Left lung (tissue), 10 donors: ENCODE measurements around the gene DACT3. TPM values are rescaled to one million over a fixed set of nuclear protein-coding genes. Genes with fewer than 3 reads are reported as not detected.
"Not testable (repeated sequence)": the region's sequence is repeated elsewhere in the genome, so short reads cannot be mapped to it uniquely, and the experiment has no call there.

Experiments used
- ATAC-seq: fragments of 200-7000 bp; cut with Tn5 transposase; one replicate; pipeline ENCODE4 v1.9.1; 2020; ENCODE audit warnings: moderate library complexity
- DNase-seq, 4 donors: peaks; one replicate each; pipeline ENCODE4 v3.0.0-alpha.2; 2013 to 2020
- H3K27ac ChIP-seq, 2 donors: fragments of 200-600 bp; sonication (generic) in 1 of 2; one replicate each; pipeline versions ENCODE4 v1.5.0 to v1.8.0; 2020 to 2021
- H3K27me3 ChIP-seq, 2 donors: fragments of 200-600 bp; sonication (generic) in 1 of 2; one replicate each; pipeline versions ENCODE4 v1.5.0 to v1.8.0; 2020 to 2021
- H3K36me3 ChIP-seq, 2 donors: fragments of 200-600 bp; sonication (generic) in 1 of 2; one replicate each; pipeline versions ENCODE4 v1.5.0 to v1.8.0; 2020 to 2021
- H3K4me1 ChIP-seq, 2 donors: fragments of 200-600 bp; one replicate each; pipeline ENCODE4 v1.8.0; 2021
- H3K4me3 ChIP-seq, 2 donors: fragments of 200-600 bp; sonication (generic) in 1 of 2; one replicate each; pipeline versions ENCODE4 v1.5.0 to v1.8.0; 2020 to 2021; ENCODE audit warnings: mild to moderate bottlenecking in 1 of 2
- H3K9me3 ChIP-seq, 2 donors: fragments of 200-600 bp; sonication (generic) in 1 of 2; one replicate each; pipeline versions ENCODE4 v1.5.0 to v1.8.0; 2020 to 2021
- intact Hi-C, 2 donors: fragments of 100-400 bp; cut with DNase I; formaldehyde crosslinking; loops; one replicate each; pipeline versions ENCODE4 v1.11.2 to v1.14.2; 2022
- polyA plus RNA-seq, 6 donors: library from polyadenylated mRNA; unstranded; fragments of 120-200 nt; gene quantifications; one replicate each; pipeline ENCODE4 v1.2.1, GENCODE V29; 2013; ENCODE audit not compliant: insufficient read length in 6 of 6
- total RNA-seq, 2 donors: library from RNA; stranded (reverse); fragmentation: NEBNext Ultra II Directional; extraction: Animal tissue kit (Norgen Biotek cat#: 25700); gene quantifications; one replicate each; pipeline ENCODE4 v1.2.1, GENCODE V29; 2021
- TF ChIP-seq, protein P1 (sequence below), 2 donors: fragments of 200-600 bp; sonication (generic) in 1 of 2; IDR thresholded peaks; one replicate each; pipeline versions ENCODE4 v1.5.0 to v1.8.0; 2021; ENCODE audit warnings: antibody characterized with exemption in 2 of 2
- donor health status: DM: no; HTN: yes; CAD: no.
- donor health status: DM: no; HTN: no; CAD: no.

The DACT3 gene
- total and polyA plus RNA-seq, 8 donors, result 6.6 to 53.4 (median 43.2) TPM

GRCh38 chr19:46629546-46630025 lies 31.4 kb downstream of the DACT3 start:
- Histone ChIP-seq H3K36me3 (no peaks in the 10 kb centered on the region), H3K4me1 (peaks cover 17 to 46% of the 10 kb centered on the region in 2 donors), H3K27me3 (peaks cover 0 to 40% of the 10 kb centered on the region in 2 donors), H3K27ac (peak overlapping the region in 1 of 2 donors; percentile 23), H3K4me3 (no peak overlapping the region), H3K9me3 (no peaks in the 10 kb centered on the region)
- no peak for ATAC-seq
- TF ChIP-seq, protein P1, sequence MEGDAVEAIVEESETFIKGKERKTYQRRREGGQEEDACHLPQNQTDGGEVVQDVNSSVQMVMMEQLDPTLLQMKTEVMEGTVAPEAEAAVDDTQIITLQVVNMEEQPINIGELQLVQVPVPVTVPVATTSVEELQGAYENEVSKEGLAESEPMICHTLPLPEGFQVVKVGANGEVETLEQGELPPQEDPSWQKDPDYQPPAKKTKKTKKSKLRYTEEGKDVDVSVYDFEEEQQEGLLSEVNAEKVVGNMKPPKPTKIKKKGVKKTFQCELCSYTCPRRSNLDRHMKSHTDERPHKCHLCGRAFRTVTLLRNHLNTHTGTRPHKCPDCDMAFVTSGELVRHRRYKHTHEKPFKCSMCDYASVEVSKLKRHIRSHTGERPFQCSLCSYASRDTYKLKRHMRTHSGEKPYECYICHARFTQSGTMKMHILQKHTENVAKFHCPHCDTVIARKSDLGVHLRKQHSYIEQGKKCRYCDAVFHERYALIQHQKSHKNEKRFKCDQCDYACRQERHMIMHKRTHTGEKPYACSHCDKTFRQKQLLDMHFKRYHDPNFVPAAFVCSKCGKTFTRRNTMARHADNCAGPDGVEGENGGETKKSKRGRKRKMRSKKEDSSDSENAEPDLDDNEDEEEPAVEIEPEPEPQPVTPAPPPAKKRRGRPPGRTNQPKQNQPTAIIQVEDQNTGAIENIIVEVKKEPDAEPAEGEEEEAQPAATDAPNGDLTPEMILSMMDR (IDR thresholded peaks at IDR 0.05), result no peak
- intact Hi-C loops, result no loop called here
- no peak for DNase-seq

- H3K4me3 ChIP-seq, intact Hi-C loops, ATAC-seq, H3K36me3 ChIP-seq, H3K9me3 ChIP-seq, DNase-seq: not testable (repeated sequence)
- Histone ChIP-seq H3K27me3 (peaks cover 0 to 35% of the 10 kb centered on the region in 2 donors), H3K4me1 (peaks cover 17 to 49% of the 10 kb centered on the region in 2 donors), H3K27ac (peak overlapping the region in 1 of 2 donors; percentile 23)
Measured at GRCh38 chr19:46628970-46629369, 32.0 kb downstream of the DACT3 start.

- ATAC-seq (no peak), DNase-seq (no peak)
- Histone ChIP-seq H3K27ac (peak overlapping the region in 1 of 2 donors; percentile 64), H3K36me3 (no peaks in the 10 kb centered on the region), H3K27me3 (peaks cover 0 to 10% of the 10 kb centered on the region in 2 donors), H3K4me1 (peaks cover 13 to 52% of the 10 kb centered on the region in 2 donors), H3K9me3 (no peaks in the 10 kb centered on the region), H3K4me3 (no peak overlapping the region)
- TF ChIP-seq, protein P1 (IDR thresholded peaks at IDR 0.05), result no peak
- intact Hi-C loops, result no loop called here
Measured at GRCh38 chr19:46626446-46626845, 34.5 kb downstream of the DACT3 start.

DNA sequence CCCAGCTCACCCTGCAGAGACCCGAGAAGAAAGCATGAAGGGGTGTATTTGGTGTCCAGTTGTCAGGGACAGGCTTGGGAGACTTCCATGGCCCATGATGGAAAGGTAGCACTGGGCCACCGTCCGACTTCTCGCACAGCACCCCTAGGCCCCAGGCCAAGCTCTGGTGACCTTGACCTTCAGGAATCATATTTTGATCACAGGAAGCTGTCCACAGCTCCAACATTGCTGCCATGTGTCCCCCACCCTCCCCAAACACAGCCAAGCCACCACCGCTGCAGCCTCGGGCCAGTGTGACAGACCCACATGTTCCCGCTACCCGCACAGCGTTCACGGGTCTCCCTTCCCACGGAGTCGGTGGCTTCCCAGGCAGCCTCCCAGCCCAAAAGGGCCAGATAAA lies 35.3 kb downstream of the DACT3 start:
- no peak for DNase-seq
- TF ChIP-seq, protein P1 (IDR thresholded peaks at IDR 0.05), result no peak
- Histone ChIP-seq H3K36me3 (no peaks in the 10 kb centered on the region), H3K27me3 (peaks cover 0 to 3% of the 10 kb centered on the region in 2 donors), H3K4me3 (no peak overlapping the region), H3K9me3 (no peaks in the 10 kb centered on the region), H3K27ac (peak overlapping the region; percentile 64 to 75), H3K4me1 (peaks cover 13 to 53% of the 10 kb centered on the region in 2 donors)
- ATAC-seq, result no peak
- intact Hi-C loops, result no loop called here

DNA sequence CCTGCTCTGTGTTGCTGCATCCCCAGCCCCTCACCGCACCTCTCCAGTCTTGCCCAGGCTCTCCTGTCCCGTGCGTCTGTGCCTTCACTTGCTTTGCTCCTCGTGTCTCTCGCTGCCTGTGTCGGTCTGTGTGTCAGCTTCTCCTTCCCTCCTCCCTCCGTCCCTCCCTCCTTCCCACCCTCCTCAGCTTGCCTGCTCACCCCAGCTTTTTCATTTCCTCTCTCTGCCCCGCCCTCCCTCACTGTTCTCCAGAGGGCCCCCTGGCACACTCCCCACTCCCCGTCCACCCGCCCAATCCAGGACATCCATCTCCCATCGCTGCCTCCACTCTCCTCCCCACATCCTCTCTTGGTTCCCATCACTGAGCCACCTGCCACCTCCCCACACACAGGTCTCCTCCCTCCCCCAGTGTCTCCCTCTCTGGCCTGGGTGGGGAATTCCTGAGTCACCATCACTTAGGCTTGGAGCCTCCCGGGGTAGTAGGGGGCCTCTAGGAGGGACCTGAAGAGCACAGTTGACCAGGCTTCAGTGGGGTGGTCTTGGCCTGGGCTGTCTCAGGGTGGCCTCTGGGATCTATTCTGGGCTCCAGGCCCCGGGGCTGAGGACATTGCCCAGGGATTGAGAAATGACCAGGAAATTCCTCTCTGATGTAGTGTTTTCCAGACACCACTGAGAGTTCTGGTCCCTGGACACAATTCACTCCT lies 35.9 kb downstream of the DACT3 start, which contains the start of gene PTGIR:
Gene PTGIR, minus strand, starts transcription at position 132 of the 704 bp plus-strand sequence. CDS start 864 bp downstream, outside the sequence.
- ATAC-seq (peak; percentile 71), DNase-seq (peak in 3 of 4 donors; percentile 72 to 89 (median 78))
- H3K9me3 ChIP-seq, result no peaks in the 10 kb centered on the region
- peak within 1 kb of the TSS; percentile 64 to 75 for H3K27ac ChIP-seq
- TF ChIP-seq, protein P1 (IDR thresholded peaks at IDR 0.05), result no peak
- peak within 1 kb of the TSS; percentile 13 to 37 for H3K4me3 ChIP-seq
- intact Hi-C loops, result loop anchor here in 1 of 2 donors (5.0 kb wide), 1 partner anchor 32 kb away; no protein-coding TSS in a partner anchor
- H3K36me3 ChIP-seq, result no peaks in the 10 kb centered on the region
- peaks cover 13 to 58% of the 10 kb centered on the region in 2 donors for H3K4me1 ChIP-seq
- H3K27me3 ChIP-seq, result no peaks in the 10 kb centered on the region
